Measurements from ENCODE around the gene TEKT3.

The TEKT3 gene

DNA sequence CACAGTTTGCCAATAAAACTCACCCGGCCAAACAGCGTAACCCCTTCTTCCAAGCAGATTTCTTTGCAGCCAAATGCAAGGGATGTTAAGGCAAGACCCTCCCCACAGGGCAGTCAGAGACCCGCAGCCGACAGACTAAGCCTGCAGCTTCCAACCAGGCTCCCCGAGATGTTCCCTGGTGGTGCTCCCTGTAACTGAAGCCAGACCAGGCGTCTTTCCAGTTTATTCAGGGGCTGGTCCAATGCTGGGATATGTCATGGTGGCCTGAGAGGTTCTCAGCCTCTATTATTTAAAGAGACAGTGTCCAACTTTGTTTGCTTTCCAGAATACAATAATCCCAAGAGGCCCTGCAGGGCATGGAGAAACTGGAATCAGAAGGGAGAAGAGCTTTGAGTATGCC, 76.3 kb downstream of the TEKT3 start, which contains the start of gene PMP22:
Gene PMP22, minus strand, starts transcription at position 196 of the 400 bp plus-strand sequence. CDS start 4,599 bp downstream, outside the sequence.
- no peak for DNase-seq (ENCODE audit: low spot score)

DNA sequence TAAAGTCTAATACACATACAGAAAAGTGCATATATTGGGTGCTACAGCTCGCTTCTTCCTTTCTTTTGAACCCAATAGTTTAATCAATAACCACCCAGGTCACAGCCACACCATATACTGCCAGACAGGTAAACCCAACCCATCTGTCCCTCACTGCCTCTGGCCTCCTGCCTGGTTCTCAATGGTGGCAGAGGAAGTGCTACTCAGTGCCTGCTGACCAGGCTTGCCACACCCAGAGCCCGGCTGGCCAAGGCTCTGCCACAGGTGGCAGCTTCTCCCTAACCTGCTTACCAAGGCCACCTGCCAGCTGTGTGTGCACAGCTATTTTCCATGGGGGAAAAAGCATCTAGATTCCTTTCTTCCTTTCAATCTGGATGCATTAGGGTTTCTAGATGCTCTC, 76.9 kb downstream of the TEKT3 start:
- no peak for DNase-seq (ENCODE audit: low spot score)

DNA sequence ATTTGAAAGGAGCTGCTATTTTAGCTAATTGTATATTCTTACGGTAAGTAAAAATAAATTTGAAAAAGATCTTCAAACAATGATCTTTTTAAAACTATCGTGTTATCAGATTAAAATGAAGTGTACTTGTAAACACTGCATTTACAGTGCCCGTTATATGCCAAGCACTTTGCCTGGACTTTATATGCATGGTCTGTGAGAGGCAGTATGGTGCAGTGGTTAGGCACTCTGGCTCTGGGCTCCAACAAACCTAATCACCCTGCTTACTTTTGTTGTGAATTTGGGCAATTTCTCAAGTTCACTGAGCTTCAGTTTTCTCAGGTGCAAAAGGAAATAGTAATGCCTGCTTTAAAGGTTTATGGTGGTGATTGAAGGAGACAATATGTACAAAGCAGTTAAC, 77.7 kb downstream of the TEKT3 start:
- no peak for DNase-seq (ENCODE audit: low spot score)

DNA sequence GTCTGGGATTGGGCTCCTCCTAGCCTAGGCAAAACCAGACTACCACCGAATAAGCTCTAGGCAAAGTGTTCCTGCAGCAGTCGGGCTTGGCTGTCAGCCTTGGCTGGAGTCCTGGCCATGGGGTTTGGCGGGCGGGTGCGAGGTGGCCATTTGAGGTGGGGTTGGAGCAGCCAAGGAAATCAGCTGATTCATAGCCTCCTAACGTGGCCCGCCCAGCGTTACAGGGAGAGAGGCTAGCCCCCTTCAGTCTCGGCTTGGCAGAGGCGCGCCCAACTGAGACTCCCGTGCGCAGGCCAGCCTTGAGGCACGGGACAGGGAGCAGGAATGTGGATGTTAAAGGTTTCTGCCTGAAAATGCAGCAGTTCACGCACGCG, 78.2 kb downstream of the TEKT3 start:
- peak; percentile 25 for DNase-seq (ENCODE audit: low spot score)

GRCh38 chr17:15262291-15263205, 78.8 kb downstream of the TEKT3 start:
- peak; percentile 44 for DNase-seq (ENCODE audit: low spot score)

GRCh38 chr17:15261802-15262290, 79.6 kb downstream of the TEKT3 start:
- no peak for DNase-seq (ENCODE audit: low spot score)

- peak; percentile 64 for DNase-seq (ENCODE audit: low spot score)
Observed at GRCh38 chr17:15261258-15261801, 80.1 kb downstream of the TEKT3 start.

DNA sequence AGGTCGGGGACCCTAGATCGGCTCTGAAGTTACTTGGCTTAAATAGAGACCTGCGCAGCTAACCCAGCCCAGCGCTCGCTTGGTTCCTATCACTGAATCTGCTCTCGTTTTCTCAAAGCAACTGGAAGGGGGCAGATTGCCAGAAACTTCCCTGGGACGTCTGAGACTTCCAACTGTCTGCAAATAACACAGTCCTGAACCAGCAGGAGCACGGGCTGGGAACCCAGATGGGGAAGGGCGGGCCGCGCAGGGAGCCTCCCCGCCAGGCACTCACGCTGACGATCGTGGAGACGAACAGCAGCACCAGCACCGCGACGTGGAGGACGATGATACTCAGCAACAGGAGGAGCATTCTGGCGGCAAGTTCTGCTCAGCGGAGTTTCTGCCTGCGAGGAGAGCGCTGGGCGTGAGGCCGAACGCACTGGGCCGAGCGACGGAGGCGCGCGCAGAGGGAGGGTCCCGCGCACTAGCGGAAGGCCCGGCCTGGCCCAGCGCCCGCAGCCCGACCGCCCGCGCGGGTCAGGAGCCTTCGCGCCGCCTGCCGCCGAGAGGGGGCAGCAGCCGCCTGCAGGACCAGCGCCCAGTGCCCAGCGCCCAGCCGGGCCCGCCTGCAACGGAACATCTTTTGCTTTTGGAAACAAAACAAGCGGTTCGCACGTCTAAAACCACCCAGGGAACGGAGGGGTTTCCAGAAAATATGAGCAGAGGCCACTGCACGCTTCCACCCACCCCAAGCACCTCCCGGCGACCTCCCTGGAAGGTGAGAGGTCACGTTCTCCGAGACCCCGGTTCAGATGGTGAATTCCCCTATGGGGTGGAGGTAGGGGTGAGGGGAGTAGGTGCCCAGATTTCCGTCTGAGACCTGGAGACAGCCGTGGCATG, 80.8 kb downstream of the TEKT3 start:
- peak; percentile 73 for DNase-seq (ENCODE audit: low spot score)

- no peak for DNase-seq (ENCODE audit: low spot score)
Observed at GRCh38 chr17:15257796-15258512, 83.4 kb downstream of the TEKT3 start.

DNA sequence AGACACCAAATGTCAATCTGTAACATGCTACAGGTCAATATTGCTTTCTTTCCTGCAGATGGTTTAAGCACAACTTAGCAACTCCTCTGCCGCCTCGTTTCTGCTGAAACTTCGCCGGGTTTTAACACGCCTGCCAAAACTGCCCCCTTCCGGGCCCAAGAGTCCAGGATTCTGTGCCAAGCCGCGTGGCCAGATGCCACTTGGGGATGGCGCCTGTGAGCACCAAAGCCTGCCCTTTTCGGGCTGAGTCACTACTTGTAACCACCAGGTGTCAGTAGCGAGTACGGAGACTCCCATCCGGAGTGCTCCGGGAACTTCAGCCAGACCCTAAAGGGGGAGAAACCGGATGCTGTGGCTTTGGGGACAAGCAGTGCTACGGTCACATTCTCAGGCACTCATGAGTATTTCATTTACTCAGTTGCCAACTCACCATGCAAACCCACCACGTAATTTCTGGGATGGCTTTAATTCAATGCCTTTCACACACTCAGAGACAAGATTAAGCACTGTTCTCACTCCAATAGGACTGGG, 84.1 kb downstream of the TEKT3 start:
- peak; percentile 62 for DNase-seq (ENCODE audit: low spot score)

GRCh38 chr17:15256689-15257088, 84.7 kb downstream of the TEKT3 start:
- DNase-seq (ENCODE audit: low spot score): no peak

DNA sequence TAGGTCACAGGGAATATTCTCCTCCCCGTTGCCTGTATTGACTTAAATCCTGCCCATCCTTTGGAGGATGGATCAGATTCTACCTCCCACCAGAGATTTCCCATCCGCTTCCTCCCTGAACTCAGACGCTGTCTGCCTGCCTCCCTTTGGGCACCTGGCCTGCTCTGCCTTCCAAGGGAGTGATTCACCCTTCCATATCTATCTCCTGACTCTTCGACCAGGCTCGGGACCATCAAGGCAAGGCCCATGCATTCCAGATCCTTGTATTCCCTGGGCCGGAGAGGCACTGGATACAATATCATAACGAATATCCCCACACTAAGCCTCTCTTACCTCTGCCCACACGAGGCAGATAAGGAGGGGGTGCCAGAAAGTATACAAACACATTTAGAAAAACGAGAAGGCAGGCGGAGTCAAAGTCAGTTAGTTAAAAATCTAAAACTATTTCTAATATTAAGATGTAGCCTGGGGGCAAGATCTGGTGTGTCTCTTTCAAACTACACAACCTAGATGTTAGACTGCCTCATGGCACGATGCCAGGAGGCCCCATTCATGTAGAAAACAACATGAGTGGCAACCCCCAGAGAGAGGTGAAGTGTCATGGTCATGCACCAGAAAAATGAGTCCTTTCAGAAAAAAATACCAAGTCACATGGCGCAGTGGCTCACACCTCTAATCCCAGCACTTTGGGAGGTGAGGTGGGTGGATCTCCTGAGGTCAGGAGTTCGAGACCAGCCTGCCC, 85.5 kb downstream of the TEKT3 start:
- no peak for DNase-seq (ENCODE audit: low spot score)
